Measurements from ENCODE around the gene STRN4.
"Not testable (repeated sequence)": the region's sequence is repeated elsewhere in the genome, so short reads cannot be mapped to it uniquely, and the experiment has no call there.

STRN4 gene

DNA sequence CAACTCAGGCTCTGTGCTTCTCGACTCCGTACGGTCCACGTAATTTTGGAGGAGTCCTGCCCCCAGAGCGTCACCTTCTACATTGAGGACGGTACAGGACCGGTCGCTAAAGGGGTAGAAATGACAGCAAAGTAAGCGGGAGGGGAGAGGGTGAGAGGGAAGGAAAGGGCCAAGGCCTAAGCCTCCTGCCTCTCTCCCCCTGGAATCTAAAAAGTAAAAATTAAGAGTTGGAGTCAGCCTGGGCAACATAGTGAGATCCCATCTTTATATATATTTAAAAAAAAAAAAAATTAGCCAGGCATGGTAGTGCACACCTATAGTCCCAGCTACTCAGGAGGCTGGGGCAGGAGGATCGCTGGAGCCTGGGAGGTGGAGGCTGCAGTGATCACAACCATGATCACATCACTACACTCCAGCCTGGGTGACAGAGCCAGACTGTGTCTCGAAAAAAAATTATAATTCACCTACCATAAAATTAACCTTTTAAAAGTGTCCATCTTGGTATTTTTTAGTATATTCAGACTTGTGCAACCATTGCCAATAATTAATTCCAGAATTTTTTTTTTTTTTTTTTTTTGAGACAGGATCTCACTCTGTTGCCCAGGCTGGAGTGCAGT, 29.5 kb upstream of the STRN4 start:
- DNase-seq (ENCODE audit: low read depth in 2 of 2), result no peak

DNA sequence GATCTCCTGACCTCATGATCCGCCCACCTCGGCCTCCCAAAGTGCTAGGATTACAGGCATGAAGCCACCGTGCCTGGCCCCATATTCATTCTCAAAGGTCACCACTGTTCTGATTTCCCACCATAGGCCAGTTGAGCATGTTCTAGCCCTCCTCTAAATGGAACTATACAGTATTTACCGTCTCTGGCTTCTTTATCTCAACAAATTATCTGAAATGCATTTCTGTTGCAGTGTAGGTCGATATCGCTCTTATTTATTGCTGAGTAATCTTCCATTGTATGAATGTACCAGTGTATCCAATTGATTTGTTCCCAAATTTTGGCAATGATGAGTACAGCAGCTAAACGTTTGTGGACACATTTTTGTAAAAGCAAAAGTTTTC, 26.8 kb upstream of the STRN4 start:
- DNase-seq (ENCODE audit: low read depth in 2 of 2), result no peak

DNA sequence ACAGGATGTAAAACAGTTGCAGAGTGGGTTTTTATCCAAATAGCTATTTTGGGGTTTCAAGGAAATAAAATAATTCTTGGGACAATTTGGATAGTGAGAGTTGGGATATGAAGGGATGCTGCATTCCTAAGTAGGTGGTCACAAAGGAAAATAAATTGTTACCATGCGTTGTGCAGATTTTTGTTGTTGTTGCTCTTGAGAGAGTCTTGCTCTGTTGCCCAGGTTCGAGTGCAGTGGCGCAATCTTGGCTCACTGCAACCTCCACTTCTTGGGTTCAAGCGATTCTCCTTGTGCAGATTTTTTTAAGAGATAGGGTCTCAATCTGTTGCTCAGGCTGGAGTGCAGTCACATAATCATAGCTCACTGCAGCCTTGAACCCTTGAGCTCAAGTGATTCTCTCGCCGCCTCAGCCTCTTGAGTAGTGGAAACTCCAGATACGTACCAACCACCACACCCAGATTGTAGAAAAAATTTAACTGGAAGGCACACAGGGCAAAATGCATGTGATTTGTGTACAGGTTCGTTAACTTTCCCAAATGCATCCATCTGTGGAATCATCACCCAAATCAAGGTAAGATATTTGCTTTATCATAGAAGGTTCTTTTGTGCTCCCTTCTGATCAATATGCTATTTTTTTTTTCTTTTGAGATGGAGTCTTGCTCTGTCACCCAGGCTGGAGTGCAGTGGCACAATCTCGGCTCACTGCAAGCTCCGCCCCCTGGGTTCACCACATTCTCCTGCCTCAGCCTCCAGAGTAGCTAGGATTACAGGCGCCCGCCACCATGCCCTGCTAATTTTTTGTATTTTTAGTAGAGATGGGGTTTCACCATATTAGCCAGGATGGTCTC, 26.1 kb upstream of the STRN4 start:
- no peak for DNase-seq (ENCODE audit: low read depth in 2 of 2)

DNA sequence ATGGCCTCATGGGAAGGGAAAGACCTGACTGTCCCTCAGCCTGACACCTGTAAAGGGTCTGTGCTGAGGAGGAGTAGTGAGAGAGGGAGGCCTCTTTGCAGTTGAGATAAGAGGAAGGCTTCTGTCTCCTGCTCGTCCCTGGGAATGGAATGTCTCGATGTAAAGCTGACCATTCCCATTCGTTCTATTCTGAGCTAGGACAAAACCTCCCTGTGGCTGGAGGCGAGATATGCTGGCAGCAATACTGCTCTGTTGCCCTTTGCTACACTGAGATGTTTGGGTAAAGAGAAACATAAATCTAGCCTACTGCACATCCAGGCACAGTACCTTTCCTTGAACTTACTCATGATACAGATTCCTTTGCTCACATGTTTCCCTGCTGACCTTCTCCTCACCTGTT, 22.5 kb upstream of the STRN4 start:
- DNase-seq (ENCODE audit: low read depth in 2 of 2), result not testable (repeated sequence)

DNA sequence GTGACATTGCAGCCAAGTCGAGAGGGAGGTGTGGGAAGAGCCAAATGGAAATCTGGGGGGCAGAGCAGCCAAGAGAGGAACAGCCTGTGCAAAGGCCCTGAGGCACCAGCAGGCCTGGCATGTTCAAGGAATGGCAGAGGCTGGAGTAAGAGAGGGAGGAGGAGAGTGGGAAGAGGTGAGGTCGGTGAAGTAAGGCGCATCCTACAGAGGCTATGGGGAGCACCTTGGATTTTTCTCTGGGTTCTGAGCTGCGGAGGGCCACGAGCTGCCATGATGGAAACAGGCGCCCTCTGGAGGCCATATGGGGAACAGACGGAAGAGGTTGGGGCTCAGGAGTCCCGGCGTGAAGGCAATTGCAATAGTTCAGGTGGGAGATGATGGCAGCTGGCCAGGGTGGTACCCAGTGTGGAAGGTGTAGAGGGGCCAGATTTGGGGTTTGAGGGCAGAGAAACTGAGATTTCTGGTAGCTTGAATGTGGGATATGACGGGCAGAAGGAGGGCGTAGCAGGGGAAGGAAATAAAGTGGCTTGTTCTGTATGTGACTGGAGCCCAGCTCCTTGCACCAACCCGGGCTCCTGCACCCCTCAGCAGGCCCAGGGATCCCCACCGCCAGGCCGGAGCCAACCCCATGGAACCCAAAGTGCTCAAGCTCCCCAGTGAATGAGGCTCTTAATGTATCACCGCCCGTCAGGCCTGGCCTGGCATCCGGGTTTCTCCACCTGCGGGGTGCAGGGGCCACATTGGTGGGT, 20.5 kb upstream of the STRN4 start:
- peak in 1 of 2 experiments; percentile 55 for DNase-seq (ENCODE audit: low read depth in 2 of 2)

DNA sequence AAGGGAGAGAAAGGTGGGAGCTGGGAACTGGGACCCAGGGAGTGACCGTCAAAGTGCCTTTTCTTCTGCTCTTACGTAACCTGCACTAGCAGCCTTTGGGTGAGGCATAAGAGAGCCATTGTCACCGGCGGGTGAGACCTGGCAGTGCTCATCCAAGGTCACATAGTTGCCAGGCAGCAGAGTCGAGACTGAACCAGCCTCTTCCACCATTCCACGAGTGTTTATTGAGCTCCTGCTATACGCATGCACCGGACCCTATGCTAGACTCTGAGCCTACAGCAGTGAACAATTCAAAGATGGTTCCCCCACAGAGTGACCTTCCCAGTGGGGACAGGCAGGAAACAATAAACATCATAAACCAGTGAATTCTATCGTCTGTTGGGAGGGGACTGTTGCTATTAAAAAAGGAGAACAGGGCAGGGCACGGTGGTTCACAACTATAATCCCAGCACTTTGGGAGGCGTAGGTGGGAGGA, 18.6 kb upstream of the STRN4 start:
- no peak for DNase-seq (ENCODE audit: low read depth in 2 of 2)

DNA sequence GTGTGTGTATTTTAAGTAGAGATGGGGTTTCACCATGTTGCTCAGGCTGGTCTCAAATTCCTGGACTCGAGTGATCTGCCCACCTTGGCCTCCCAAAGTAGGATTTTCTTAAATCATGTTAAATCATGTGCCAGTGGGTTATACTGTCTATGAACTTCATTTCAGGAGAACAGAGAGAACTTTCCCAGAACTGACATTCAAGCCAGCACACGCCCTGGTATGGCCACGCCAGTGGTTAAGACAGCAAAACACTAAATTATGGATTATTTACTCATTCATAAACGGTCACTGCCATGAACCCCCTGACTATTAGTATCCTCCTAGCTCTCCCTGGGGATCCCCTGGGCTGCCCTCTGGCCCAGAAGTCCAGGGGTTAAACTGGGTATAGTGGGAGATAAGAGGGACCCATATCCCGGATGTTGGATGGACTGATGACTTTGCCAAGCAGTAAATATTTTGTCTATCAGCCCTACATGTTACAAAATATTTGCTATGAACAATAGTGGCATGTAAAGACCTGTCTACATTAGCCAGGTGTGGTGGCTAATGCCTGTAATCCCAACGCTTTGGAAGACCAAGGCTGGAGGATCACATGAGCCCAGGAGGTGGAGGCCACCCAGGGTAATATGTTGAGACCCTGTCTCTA, 16.1 kb upstream of the STRN4 start:
- DNase-seq (ENCODE audit: low read depth in 2 of 2), result no peak

DNA sequence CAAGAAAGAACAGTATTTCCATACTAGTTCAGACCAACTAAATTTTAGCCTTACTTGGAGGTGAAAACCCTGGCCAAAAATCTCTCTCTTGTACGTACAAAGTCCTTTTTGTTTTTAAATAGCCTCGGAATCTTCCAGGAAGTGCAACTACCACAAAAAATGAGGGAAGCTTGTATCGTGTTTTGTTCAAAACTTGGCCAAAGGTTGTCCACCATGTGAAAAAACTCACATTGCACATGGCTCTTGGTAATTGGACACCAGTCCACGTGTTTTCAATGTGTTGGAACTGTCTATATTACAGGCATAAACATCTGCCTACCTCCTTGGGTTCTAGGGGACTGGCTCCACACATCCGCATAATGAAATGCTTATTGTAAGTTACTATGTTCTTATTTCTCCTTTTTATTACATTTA, 15.2 kb upstream of the STRN4 start:
- DNase-seq (ENCODE audit: low read depth in 2 of 2), result no peak

DNA sequence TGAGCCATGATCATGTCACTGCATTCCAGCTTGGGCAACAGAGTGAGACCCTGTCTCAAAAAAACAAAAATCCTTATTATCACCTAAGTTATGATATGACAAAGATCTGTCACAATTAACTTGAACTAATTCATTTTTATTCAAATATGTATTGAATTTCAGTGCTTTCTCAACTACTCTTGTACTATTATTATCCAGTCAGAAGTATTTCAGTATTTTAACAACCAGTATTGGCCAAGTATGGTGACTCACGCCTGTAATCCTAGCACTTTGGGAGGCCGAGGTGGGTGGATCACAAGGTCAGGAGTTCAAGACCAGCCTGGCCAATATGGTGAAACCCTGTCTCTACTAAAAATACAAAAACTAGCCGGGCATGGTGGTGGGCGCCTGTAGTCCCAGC, 14.6 kb upstream of the STRN4 start:
- DNase-seq (ENCODE audit: low read depth in 2 of 2), result not testable (repeated sequence)

DNA sequence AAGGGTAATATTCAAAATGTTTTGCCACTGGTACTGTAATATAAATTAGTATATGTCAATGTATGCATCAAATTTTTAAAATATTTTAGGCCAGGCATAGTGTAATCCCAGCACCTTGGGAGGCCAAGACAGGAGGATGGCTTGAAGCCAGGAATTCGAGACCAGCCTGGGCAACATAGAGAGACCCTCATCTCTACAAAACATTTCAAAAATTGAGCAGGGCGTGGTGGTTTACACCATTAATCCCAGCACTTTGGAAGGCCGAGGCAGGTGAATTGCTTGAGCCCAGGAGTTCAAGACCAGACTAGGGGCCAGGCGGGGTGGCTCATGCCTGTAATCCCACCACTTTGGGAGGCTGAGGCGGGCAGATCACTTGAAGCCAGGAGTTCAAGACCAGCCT, 14.1 kb upstream of the STRN4 start:
- no peak for DNase-seq (ENCODE audit: low read depth in 2 of 2)

DNA sequence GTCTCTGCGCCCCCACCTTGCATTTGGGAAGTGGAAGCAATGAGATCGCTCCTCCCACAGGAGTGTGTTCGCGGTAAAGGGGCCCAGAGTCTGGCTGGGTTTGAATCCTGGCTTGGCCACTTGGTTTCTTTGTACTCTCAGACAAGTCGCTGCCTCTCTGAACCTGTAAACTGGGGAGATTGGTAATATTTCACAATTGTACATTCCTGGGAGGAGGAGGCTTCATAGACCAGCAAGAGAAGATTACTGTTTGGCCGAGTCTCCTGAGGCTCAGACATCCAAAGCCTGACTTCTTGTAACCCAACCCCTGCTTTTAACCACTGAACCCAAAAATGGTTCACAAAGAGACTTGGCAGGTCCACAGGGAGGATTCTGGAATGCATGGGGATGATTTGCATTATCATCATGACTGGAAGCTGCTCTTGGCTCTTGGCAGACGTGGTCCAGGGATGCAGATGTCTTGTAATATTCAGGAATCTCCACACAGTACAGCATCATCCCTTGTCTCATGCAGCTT, 13.6 kb upstream of the STRN4 start:
- no peak for DNase-seq (ENCODE audit: low read depth in 2 of 2)

DNA sequence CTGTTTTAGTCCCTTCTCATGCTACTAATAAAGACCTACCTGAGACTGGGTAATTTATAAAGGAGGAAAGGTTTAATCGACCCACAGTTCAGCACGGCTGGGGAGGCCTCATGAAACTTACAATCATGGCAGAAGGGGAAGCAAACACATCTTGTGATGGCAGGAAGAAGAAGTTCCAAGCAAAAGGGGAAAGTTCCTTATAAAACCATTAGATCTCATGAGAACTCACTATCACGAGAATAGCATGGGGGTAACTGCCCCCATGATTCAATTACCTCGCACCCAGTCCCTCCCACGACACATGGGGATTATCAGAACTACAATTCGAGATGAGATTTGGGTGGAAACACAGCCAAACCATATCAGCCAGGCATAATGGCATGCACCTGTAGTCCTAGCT, 13.0 kb upstream of the STRN4 start:
- DNase-seq (ENCODE audit: low read depth in 2 of 2), result no peak

DNA sequence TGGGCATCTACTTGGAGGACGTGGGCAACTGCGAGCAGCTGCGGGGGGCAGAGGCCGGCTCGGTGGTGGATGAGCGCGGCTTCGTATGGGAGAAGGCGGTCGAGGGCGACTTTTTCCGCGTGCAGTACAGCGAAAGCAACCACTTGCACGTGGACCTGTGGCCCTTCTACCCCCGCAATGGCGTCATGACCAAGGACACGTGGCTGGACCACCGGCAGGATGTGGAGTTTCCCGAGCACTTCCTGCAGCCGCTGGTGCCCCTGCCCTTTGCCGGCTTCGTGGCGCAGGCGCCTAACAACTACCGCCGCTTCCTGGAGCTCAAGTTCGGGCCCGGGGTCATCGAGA, 10.3 kb upstream of the STRN4 start:
- DNase-seq (ENCODE audit: low read depth in 2 of 2), result no peak

DNA sequence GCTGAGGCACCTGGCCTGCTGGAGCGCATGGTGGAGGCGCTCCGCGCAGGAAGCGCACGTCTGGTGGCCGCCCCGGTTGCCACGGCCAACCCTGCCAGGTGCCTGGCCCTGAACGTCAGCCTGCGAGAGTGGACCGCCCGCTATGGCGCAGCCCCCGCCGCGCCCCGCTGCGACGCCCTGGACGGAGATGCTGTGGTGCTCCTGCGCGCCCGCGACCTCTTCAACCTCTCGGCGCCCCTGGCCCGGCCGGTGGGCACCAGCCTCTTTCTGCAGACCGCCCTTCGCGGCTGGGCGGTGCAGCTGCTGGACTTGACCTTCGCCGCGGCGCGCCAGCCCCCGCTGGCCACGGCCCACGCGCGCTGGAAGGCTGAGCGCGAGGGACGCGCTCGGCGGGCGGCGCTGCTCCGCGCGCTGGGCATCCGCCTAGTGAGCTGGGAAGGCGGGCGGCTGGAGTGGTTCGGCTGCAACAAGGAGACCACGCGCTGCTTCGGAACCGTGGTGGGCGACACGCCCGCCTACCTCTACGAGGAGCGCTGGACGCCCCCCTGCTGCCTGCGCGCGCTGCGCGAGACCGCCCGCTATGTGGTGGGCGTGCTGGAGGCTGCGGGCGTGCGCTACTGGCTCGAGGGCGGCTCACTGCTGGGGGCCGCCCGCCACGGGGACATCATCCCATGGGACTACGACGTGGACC, 9.7 kb upstream of the STRN4 start:
- no peak for DNase-seq (ENCODE audit: low read depth in 2 of 2)

DNA sequence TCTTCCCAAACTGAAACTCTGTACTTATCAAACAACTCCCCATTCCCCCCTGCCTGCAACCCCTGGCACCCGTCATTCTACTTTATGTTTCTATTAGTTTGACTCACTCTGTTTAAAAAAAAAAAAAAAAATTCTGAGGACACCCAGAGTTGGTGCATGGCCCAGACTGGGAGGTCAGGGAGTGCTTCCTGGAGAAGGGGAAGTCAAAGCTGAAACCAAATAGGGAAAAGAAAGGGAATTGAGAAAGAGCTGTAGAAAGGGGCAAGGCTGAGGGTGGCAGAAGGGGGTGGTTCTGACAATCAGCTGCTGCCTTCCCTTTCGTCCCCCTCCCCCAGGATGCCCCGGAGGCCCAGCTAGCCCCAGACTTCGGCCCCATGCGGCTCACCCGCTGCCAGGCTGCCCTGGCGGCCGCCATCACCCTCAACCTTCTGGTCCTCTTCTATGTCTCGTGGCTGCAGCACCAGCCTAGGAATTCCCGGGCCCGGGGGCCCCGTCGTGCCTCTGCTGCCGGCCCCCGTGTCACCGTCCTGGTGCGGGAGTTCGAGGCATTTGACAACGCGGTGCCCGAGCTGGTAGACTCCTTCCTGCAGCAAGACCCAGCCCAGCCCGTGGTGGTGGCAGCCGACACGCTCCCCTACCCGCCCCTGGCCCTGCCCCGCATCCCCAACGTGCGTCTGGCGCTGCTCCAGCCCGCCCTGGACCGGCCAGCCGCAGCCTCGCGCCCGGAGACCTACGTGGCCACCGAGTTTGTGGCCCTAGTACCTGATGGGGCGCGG, 9.0 kb upstream of the STRN4 start:
- no peak for DNase-seq (ENCODE audit: low read depth in 2 of 2)

DNA sequence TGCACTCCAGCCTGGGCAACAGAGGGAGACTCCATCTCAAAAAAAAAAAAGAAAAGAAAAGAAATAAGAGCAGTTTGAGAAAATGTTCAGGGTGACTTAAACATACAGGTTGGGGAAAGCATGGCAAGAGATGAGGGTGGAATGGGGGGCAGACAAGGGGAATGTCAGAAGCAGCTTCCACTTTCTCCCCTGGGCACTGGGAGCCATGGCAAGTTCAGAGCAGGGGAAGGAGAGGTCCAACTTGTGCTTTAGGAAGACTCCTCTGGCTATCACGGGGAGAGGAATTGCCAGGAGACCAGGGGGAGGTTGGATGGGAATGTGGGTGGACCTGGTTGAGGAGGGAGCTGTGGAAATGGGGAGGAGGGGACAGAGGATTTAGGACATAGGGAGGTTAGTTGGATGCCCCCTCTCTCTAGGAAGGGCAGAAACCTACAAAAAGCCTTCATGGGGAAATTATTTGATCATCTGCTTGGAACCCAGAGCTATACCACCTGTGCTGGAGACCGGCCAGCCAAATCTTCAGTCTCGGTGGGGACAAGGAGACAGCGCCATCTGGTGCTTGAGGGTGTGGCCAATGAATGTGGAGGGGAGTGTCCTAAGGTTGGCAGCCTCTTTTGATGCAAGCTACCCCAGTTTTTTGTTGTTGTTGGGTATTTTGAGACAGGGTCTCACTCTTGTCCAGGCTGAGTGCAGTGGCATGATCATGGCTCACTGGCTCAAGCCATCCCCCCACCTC, 7.3 kb upstream of the STRN4 start:
- DNase-seq (ENCODE audit: low read depth in 2 of 2), result peak in 1 of 2 experiments; percentile 49

DNA sequence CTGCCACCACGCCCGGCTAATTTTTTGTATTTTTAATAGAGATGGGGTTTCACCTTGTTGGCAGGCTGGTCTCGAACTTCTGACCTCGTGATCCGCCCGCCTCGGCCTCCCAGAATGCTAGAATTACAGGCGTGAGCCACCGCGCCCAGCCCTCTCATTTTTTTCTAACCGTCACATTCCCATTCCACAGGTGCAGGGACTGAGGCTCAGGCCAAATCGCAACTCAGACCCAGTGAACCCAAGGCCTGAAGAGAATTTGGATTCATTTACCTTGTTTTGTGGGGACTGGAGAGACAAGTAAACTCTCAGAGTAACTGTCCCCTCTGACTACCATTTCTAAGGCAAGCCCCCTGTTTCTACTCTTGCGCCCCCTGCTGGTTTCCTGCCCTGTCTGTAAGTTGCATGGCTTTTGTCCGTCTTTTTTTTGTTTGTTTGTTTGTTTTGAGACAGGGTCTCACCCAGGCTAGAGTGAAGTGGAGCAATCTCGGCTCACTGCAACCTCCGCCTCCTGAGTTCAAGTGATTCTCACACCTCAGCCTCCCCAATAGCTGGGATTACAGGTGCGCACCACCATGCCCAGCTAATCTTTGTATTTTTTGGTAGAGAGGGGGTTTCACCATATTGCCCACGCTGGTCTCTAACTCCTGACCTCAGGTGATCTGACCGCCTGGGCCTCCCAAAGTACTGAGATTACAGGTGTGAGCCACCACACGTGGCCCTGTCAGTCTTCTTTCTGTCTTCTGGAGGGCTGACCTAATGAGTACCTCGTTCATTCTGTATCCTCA, 2.3 kb upstream of the STRN4 start:
- peak; percentile 51 to 80 for DNase-seq (ENCODE audit: low read depth in 2 of 2)

DNA sequence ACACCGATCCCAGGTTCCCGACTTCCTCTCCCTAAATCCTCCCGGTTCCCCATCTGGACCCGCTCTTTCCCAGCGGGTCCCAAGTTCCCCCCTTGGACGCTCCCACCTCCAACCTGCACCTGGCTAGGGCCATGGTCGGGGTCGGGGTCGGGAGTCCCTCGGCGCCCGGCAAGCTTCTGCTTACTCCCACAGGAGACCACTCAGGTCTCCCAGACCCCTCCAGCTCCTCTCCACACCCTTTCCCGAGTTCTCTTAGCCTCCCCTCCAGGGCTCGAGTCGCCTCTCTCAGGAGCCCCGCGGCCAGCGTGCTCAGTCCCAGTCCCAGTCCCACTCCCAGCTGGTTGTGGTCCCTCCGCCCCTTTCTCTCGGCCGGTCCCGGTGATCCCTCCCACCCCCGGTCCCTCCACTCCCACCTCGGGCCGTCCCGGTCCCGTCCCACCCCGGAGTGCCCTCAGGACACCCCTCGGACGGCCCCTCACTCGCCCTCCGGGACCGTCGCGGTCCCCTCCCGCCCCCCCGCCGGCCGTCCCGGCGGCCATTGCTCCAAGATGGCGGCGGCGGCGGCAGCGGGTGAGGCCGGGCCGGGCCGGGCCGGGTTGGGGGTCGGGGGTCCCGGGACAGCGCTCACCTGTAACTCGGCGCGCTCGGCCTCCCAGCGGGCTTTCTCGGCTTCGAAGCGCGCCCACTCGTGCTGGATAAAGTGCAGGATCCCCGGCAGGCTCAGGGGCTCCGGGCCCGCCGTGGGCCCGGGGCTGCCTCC, 549 bp downstream of the STRN4 start, which contains the start of gene FKRP:
FKRP (plus strand) TSS at position 537 of the 760 bp plus-strand sequence. CDS start 9,394 bp downstream, outside the sequence.
- DNase-seq (ENCODE audit: low read depth in 2 of 2), result peak in 1 of 2 experiments; percentile 19
